Pulmonary artery endothelial cell (primary cell): Measurements from ENCODE around the gene SH3BP4. TPM values are rescaled to one million over a fixed set of nuclear protein-coding genes. Genes with fewer than 3 reads are reported as not detected.

Experiments
- DNase-seq: peaks from one replicate; pipeline ENCODE4 v3.0.0-alpha.2; 2011; ENCODE audit warnings: low read depth, low spot score
- total RNA-seq: library from RNA; depleted of rRNA; stranded (reverse); fragments of >200 nt; gene quantifications from 2 replicates; pipeline ENCODE4 v1.2.3, GENCODE V29; 2014

SH3BP4 gene, protein sequence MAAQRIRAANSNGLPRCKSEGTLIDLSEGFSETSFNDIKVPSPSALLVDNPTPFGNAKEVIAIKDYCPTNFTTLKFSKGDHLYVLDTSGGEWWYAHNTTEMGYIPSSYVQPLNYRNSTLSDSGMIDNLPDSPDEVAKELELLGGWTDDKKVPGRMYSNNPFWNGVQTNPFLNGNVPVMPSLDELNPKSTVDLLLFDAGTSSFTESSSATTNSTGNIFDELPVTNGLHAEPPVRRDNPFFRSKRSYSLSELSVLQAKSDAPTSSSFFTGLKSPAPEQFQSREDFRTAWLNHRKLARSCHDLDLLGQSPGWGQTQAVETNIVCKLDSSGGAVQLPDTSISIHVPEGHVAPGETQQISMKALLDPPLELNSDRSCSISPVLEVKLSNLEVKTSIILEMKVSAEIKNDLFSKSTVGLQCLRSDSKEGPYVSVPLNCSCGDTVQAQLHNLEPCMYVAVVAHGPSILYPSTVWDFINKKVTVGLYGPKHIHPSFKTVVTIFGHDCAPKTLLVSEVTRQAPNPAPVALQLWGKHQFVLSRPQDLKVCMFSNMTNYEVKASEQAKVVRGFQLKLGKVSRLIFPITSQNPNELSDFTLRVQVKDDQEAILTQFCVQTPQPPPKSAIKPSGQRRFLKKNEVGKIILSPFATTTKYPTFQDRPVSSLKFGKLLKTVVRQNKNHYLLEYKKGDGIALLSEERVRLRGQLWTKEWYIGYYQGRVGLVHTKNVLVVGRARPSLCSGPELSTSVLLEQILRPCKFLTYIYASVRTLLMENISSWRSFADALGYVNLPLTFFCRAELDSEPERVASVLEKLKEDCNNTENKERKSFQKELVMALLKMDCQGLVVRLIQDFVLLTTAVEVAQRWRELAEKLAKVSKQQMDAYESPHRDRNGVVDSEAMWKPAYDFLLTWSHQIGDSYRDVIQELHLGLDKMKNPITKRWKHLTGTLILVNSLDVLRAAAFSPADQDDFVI
- 47.7 and 56.5 TPM in 2 replicates for total RNA-seq

DNA sequence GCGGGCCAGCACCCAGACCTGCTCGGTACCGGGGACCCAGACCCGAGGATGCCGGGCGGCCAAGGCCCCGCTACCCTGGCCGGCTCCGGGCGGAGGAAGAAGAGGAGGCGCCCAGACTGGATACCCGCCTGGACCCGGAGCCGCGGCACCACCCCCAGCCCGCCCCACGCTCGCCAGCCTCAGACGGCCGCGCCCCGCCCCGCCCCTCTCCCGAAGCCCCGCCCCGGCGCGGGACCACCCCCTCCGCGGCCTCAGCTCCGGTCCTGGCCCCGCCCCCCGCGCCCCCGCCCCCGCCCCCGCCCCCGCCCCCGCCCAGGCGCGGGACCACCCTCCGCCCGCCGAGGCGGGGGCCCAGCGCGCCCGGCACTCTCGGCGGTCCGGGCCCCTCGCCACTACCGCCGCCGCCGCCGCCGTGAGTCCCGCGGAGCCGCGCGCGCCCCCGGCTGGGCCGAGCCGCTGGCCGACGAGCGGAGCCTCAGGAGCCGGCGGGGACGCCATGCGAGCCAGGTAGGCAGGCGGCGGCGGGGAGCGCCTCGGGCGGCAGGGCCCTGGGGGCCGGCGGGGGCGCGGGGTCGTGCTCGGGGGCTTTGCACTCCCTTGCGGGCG lies at the start of gene SH3BP4:
SH3BP4 (plus strand) TSS at position 354 of the 606 bp plus-strand sequence. CDS start 82,986 bp downstream, outside the sequence.
- DNase-seq = peak; percentile 30

DNA sequence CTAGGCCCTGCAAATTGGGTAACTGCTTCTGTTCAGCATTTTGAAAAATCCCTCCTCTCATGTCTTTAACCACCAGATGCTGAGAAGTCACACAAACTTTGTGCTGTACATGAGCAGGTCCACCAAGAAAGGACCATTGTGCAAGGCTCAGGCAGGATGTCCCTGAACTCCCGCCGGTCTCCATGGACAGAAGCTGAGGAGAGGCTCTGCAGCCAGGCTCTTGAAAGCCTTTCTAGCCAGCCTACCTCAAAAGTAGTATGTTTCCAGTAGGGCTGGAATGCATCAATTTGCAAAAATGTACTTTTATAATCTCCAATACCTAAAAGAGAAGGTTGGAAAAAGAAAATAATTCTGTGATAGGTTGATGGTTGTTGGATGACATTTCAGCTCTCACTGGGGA lies 47.0 kb upstream of the SH3BP4 start:
- no peak for DNase-seq

DNA sequence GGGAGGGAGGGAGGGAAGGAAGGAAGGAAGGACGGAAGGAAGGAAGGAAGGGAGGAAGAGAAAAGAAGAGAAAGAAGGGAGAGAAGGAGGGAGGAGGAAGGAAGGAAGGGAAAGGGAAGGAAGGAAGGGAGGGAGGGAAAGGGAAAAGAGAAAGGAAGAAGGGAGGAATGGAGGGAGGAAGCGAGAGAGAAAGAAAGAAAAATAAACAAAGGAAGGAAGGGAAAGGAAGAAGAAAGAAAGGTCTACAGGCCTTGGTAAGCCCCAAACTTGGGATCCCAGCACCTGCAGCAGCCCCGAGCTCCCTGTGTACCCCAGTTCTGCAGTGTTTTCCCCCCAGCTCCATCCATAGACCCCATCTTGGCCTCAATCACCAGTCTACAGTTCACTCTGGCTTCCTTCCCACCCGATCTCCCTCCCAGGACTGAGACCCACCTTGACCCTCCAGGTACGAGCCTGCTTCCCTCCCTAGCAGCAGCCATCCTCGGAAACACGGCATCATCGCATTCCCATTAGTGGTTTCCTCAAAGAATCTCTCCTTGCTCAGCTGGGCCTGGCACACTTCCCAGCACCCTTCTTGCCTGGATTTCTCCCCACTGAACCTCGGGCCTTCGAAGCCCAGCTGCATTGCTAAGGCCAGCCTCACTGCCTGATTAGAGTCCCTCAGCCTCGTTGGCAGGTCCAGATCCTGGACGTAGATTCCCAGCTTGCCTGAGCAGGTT lies 46.1 kb upstream of the SH3BP4 start:
- no peak for DNase-seq

DNA sequence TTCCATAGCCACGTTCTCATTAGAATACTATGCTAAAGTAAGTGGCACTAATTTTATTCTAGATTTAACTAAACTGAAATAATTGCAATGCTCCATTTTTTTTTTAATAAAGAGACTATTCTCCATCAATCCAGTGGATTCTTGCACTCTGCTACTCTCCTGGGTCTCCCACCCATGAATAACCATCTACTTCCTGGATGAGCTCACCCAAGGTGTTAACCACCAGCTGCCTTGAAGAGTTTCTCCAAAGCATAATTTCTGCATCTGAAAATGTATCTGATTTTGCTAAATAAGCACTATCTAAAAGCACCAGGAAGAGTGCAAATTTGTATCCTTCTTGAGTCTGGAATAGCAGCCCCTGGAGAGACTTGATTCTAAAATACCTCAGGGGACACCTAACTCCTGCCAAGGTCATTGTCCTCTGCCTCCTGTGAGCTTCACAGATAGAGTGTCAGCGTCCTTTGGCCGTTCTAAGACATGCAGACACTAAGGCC lies 41.6 kb upstream of the SH3BP4 start:
- DNase-seq = no peak

DNA sequence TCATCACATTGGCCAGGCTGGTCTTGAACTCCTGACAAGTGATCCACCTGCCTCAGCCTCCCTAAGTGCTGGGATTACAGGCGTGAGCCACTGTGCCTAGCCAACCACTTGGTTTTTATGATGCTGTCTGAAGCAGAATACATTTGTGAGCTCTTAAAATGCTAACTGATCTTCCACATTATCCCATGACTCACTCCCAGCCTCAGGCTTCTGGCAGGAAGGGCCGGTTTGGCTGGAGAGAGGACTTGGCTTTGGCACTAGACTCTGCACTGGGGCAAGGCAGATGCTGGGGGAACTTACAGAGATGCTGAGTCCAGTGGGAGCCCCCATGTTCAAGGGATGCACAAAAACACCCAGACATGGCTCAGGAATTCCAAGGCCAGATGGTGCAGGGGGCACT lies 40.5 kb upstream of the SH3BP4 start:
- DNase-seq = no peak

DNA sequence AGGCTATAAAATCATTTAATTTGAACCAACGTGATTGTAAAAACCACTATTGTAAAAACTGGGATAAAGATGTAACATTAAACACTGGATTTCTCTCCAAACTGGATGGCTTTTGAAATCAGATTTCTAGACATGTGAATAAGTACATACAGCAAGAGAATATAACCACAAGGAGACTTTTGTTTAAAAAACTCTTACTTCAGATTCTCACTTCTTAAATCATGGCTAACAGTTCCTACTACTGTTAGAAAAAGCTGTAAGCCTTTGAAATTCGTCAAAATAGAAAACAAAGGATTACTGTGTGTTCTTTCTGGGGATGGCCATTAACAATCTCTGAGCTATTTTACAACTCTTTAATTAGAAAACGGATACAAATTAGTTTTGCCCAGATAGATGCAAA lies 39.4 kb upstream of the SH3BP4 start:
- DNase-seq = no peak

DNA sequence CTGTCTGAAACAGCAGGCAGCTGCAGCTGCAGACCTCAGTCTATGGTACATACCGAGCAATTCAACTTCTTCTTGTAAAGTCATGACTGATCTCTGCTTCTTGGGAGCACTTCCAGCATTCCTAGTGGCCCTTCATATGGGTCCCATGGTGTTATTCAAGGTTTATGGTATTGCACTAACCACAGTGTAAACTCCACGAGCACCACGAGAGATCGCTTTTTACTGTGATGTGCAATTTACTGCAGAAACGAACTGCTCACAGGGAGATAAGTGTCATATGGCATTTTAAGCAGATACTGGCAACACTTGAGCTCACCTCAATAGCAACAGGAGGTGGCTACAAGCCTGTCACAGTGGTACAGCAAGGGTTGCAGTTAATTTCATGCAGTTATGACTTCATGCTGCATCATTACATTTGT lies 38.6 kb upstream of the SH3BP4 start:
- no peak for DNase-seq

DNA sequence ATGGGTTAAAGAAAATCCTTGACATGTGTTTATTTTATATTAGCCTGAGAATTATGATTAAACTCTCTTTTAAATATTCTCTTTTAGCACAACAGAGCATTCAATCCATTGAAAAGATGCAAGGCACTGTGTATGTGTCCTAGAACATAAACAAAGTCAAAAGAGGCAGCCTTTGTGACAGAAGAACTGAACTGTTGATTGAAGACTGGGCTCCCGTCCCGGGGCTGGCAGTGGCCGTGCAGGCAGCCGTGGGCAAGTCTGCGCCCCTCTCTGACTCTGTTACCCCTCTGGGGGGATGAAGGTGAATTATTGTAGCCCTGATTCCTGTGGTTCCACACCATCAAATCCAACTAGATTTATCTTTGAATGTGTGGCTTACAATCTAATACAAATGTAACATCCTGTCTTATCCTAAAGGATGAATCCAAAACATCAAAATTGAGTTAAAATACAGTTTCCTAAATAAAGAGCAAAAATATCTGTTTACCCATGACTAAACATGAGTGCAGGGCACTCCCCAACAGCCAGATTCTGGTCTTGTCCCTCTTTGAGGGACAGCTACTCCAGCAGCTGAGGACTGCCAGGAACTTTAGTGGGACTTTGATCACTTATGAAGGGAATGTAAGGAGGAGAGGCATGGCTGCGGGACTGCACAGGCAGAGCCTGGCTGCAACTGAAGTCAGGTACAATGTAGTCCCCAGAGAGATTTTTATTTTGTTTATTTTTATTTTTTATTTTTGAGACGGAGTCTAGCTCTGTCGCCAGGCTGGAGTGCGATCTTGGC lies 37.3 kb upstream of the SH3BP4 start:
- DNase-seq = no peak

DNA sequence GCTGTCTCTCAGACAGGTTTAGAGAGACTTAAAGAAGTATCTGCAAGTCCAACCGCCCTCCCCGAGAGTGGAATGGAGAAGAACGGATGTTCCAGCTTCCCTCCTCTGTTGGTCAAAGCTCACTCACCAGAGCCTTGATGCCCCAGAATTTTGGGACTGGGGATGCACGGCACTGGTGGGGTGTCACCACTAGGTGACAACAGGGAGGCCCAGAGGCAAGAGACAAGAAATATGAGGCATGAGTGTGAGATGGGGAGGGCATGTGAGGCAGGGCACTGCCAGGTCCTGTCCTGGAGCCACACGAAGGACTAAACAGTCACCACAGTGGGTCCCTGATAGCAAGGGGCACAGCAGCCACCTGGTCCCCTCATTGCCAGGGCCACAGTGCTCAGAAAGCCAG lies 35.1 kb upstream of the SH3BP4 start:
- DNase-seq = no peak

DNA sequence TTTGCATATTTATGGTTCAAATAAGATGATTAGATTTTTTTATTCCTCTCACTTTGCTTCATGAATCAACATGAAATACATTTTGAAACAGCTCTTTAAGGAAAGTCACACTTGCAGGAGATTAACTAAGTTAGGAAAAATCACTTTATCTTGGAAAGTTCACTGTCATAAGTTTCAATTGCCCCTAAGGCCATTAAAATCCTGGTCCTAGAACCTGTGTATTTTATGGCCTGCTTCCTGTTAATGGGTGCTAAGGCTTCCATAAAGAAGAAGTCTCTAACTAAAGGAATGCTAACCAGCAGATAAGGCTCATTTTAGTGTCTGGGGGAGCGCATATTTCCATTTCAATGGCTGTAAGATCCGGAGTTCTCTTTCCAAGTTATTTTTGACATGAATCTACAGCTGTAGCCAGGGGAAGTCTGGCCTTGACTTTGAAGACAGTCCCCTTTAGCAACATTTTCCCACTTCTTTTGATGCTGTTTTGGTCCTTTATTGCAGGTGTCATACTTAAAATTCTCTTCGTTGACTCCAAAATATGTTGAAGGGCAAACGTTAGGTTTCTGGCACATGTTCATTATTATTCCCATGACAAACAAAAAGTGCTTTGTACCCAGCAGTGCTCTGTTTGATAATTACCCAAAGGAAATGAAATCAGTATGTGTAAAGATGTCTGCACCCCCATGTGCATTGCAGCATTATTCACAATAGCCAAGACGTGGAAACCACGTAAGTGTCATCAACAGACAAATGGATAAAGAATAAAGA lies 34.4 kb upstream of the SH3BP4 start:
- DNase-seq = no peak

DNA sequence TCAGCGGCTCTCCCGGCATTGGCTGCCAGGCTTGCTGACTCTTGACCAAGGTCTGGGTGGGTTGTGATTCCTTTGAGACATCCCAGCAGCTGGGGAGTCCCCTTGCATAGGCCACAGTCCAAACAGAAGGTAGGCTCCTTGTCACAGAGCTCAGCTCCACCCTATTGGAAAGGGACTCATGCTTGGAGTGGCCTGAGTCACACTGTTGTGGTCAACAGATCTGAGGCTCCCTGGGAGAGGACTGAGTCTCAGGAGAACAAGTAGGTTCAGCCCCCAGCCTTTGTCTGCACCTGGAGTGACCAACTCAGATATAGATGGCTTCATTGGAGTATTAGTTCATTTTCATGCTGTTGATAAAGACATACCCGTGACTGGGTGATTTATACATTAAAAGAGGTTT lies 32.1 kb upstream of the SH3BP4 start:
- DNase-seq = no peak

DNA sequence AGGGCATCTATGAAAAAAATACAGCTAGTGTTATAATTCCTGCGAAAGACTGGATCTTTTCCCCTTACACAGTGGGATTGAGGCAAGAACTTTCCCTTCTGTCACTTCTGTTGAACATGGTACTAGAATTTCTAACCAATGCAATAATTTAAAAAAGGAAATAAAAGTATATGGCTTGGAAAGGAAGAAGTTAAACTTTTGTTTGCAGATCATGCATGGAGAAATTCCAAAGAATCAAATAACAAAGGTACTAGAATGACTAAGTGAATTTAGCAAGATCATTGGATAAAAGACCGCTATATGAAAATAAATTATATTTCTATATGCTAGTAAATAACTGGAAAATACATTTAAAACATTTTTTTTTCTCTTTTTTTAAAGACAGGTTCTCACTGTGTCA lies 31.0 kb upstream of the SH3BP4 start:
- DNase-seq = no peak

DNA sequence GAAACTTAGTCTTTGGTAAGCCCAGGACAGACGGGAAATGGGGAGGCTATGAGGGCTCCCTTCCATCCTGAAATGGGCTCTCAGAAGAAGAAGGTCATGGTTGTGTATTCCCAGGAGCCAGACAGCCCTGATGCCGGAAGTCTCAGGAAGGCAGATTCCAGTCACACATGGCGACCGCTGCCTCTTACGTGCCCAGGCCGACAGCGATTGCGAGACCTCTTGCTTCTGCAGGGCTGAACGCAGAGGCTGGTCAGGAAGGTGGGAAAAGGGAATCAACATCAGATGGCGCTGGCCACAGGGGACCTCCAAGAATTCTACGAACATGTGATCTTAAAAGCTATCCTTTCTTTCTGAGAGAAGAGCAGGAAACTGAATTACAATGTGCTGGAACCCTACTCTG lies 22.8 kb upstream of the SH3BP4 start:
- no peak for DNase-seq

DNA sequence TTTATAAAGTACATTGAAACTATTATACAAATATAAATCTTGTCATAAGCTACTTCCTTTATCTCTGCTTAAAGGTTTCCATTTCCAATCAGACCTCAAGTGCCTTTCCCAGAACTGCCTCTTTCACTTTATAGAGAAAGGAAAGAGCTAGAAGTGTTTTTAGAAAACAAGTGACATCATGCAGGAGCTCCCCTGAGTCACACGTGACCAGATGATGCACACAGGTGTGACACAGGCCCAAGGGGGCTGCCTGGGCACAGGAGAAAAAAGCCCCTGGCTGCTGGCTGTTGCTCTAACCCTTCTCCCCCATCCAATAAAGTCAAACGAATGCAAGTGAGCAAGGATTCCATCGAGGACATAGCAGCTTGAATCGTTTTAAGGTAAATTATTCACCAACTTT lies 21.4 kb upstream of the SH3BP4 start:
- no peak for DNase-seq

DNA sequence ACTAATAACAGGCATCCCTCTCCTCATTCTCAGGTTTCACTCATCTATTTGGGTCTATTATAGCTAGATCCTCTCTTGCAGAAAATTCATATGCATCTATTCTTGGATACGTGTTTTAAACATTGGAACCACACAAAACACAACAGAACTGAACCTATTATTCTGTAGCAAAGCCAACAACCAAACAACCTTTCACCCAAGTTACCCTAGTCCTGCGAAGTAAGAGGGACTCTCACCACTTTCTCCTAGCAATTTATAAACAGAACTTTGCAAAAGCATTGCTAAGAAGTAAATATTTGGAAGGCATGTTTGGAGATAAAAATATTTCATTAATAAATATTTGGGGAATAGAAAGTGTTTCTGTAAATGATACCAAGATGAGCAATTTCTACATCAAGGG lies 20.4 kb upstream of the SH3BP4 start:
- no peak for DNase-seq

DNA sequence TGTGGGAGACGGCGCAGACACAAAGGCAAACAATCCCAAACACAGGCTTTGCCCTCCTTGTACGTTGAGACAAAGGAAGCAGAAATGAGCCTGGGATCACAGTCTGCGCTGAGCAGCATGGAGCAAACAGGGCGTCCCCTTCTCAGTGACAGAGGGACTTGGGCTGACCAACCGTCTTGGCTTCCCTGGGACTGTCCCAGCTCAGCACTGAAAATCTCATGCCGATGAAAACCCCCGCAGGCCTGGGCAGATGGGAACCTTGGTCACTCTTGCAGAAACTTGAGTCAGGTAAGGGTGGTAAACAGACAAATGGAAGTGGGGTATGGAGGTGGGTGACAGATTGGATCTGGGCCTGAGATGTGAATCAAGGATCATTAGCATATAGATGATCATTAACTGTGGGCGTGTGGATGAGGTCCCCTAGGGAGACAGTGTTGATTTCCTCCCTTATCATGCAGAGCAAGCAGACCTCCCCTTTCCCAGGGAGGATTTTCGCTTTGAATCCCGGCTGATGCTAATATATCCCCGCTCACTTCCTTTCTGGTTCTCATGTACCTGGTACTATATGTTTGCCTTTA lies 19.1 kb upstream of the SH3BP4 start:
- DNase-seq = no peak

DNA sequence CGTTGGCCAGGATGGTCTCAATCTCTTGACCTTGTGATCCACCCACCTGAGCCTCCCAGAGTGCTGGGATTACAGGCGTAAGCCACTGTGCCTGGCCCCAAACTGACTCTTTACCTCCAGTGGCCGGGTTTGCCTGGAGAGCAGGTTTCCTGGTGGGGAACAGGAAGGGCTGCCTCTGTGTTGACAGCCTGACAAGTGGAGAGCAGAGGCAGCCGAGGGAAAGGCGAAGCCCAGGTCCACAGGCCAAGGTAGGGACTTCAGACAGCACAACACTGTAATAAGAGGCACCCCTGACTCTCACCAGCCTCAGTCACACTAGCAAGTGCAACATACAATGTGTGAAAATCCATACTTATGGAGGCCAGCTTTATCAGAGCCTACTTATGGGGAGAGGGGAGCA lies 16.5 kb upstream of the SH3BP4 start:
- no peak for DNase-seq

DNA sequence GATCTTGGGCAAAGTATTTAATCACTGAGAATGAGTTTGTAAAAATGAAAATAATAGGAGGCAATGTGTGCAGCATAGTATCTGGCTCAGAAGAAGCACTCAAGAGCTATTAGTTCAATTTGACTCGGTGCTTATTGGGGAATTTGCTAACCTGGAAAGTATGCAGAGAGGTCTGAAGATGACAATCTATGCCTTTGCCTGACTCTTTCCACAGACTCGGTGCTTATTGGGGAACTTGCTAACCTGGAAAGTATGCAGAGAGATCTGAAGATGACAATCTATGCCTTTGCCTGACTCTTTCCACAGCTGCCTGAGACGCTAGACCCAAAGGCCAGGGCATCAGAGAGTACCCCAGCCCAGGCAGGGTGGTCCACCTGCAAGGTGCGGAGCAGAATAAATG lies 12.2 kb upstream of the SH3BP4 start:
- DNase-seq = no peak

DNA sequence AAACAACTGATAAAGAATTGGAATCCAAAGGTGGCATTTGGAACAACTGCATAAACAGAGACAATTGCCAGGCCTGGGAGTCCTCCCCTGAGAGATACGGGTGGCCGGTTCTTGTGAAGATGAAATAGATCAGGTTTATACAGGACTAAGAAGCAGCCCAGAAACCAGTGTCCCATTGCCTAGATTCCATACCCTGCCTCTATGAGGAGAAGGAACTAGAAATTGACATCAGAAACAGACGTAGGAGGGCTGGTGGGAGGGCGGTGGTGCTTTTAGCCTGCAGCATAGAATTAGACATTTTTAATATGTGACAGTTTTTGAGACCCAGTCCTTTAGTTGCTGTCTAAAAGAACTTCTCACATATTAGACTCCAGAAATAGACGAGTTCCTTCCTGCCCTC lies 11.8 kb upstream of the SH3BP4 start:
- no peak for DNase-seq
